HCT116 (cell line): Measurements from ENCODE around the gene NT5DC3. TPM values are rescaled to one million over a fixed set of nuclear protein-coding genes. Genes with fewer than 3 reads are reported as not detected.

Source experiments
- ATAC-seq: fragments of 200-7000 bp; cut with Tn5 transposase; 2 replicates; pipeline ENCODE4 v1.9.1; 2020; ENCODE audit warnings: mild to moderate bottlenecking, moderate library complexity
- BruUV-seq: library from RNA; stranded (reverse); fragments of 400-500 nt; replicated peaks from 2 replicates; lab custom pipeline; 2021; lab: Mats Ljungman, UMichigan
- CTCF ChIA-PET: fragments of 300-600 bp; sonication (Branson Sonifier 250); formaldehyde crosslinking; loops from one replicate; lab custom pipeline; 2021; ENCODE audit warnings: antibody characterized with exemption; lab: Charles Lee
- POLR2A ChIA-PET: fragments of 300-600, 350-600 bp; sonication (Branson Sonifier 250); formaldehyde crosslinking; loops from one replicate; lab custom pipeline; 2021; ENCODE audit warnings: antibody characterized with exemption; lab: Charles Lee
- RAD21 ChIA-PET, 2 experiments: fragments of 300-600 bp; sonication (Branson Sonifier 250); formaldehyde crosslinking; loops; one replicate each; lab custom pipeline; 2023; ENCODE audit warnings: low total read pairs in 2 of 2; ENCODE audit not compliant: uncharacterized antibody in 2 of 2, unreplicated experiment in 2 of 2, low non-redundant PET in 1 of 2; lab: Charles Lee
- DNase-seq: peaks from one replicate; pipeline ENCODE4 v3.0.0-alpha.2; 2010; ENCODE audit warnings: low read depth, low spot score
- H2AFZ ChIP-seq: fragments of 200-600 bp; shearing (Covaris generic), sonication (generic); 2 replicates; pipeline ENCODE4 v1.6.1; 2017; ENCODE audit warnings: low read depth, mixed run types, mixed read lengths, antibody characterized with exemption, low read length; ENCODE audit not compliant: poor library complexity, severe bottlenecking
- H3K27ac ChIP-seq: 2 replicates; pipeline ENCODE4 v1.5.1; 2012; ENCODE audit warnings: low read depth, low read length
- H3K27me3 ChIP-seq: fragments of 200-600 bp; sonication (generic); 2 replicates; pipeline ENCODE4 v1.6.1; 2016; ENCODE audit warnings: mixed run types, low read length, mixed read lengths; ENCODE audit not compliant: insufficient read depth
- H3K36me3 ChIP-seq, 2 experiments: fragments of 200-500 bp in 1 of 2; fragments of 200-600 bp in 1 of 2; sonication (Bioruptor generic) in 1 of 2; sonication (generic) in 1 of 2; 2 replicates each; pipeline versions ENCODE4 v1.5.1 to v1.6.1; 2014 to 2016; ENCODE audit warnings: low read length in 2 of 2, inconsistent platforms in 1 of 2, mixed read lengths in 1 of 2, mixed run types in 1 of 2; ENCODE audit not compliant: insufficient read depth in 2 of 2, control insufficient read depth in 1 of 2
- H3K4me1 ChIP-seq, 2 experiments: fragments of 200-600 bp in 1 of 2; sonication (generic) in 1 of 2; 2 replicates each; pipeline versions ENCODE4 v1.5.1 to v1.6.1; 2012 to 2017; ENCODE audit warnings: low read length in 2 of 2, inconsistent platforms in 1 of 2, mild to moderate bottlenecking in 1 of 2, mixed read lengths in 1 of 2, mixed run types in 1 of 2, moderate library complexity in 1 of 2; ENCODE audit not compliant: insufficient read depth in 2 of 2, control insufficient read depth in 1 of 2
- H3K4me2 ChIP-seq: fragments of 200-600 bp; sonication (generic); 2 replicates; pipeline ENCODE4 v1.6.1; 2017; ENCODE audit warnings: mixed run types, low read length, mixed read lengths
- H3K4me3 ChIP-seq, 2 experiments: fragments of 200-600 bp in 1 of 2; sonication (generic) in 1 of 2; replicated peaks in 1 of 2; 2 replicates each; pipeline ENCODE4 v1.5.1; 2011 to 2016; ENCODE audit warnings: low read length in 2 of 2, control low read depth in 1 of 2, low read depth in 1 of 2, mild to moderate bottlenecking in 1 of 2, mixed read lengths in 1 of 2, mixed run types in 1 of 2
- H3K79me2 ChIP-seq: fragments of 200-600 bp; sonication (generic); 2 replicates; pipeline ENCODE4 v1.6.1; 2017; ENCODE audit warnings: mild to moderate bottlenecking, mixed run types, low read length, moderate library complexity, mixed read lengths; ENCODE audit not compliant: insufficient read depth
- H3K9ac ChIP-seq: fragments of 200-600 bp; sonication (generic); 2 replicates; pipeline ENCODE4 v1.6.1; 2016; ENCODE audit warnings: low read length, mixed read lengths
- H3K9me2 ChIP-seq: fragments of 200-600 bp; sonication (generic), shearing (Covaris generic); 2 replicates; pipeline ENCODE4 v1.6.1; 2017; ENCODE audit warnings: mixed run types, mild to moderate bottlenecking, moderate library complexity; ENCODE audit not compliant: insufficient read depth
- H3K9me3 ChIP-seq, 2 experiments: fragments of 200-500 bp in 1 of 2; fragments of 200-600 bp in 1 of 2; sonication (Bioruptor generic) in 1 of 2; sonication (generic) in 1 of 2; 2 replicates each; pipeline ENCODE4 v1.6.1; 2014 to 2017; ENCODE audit warnings: low read length in 2 of 2, mixed read lengths in 2 of 2, inconsistent platforms in 1 of 2, low read depth in 1 of 2, mild to moderate bottlenecking in 1 of 2, mixed run types in 1 of 2, moderate library complexity in 1 of 2; ENCODE audit not compliant: control insufficient read depth in 1 of 2, insufficient read depth in 1 of 2
- H4K20me1 ChIP-seq: fragments of 200-600 bp; sonication (generic), shearing (Covaris generic); 2 replicates; pipeline ENCODE4 v1.6.1; 2017; ENCODE audit warnings: mixed run types, mild to moderate bottlenecking, moderate library complexity; ENCODE audit not compliant: insufficient read depth
- FOSL1 ChIP-seq: IDR thresholded peaks from 2 replicates; pipeline ENCODE4 v1.6.1; 2012; ENCODE audit warnings: low read depth
- POLR2AphosphoS5 ChIP-seq: IDR thresholded peaks from 2 replicates; pipeline ENCODE4 v1.6.1; 2011; ENCODE audit warnings: mild to moderate bottlenecking, low read depth, low read length, moderate library complexity
- intact Hi-C: fragments of 100-400 bp; cut with micrococcal nuclease; formaldehyde crosslinking; loops from 2 replicates; pipeline ENCODE4 v1.10.0; 2022
- total RNA-seq: library from RNA; stranded (reverse); gene quantifications from one replicate; pipeline ENCODE4 v1.2.1, GENCODE V29; 2021; ENCODE audit not compliant: unreplicated experiment
- TF ChIP-seq, protein P1 (sequence below): IDR thresholded peaks from 2 replicates; pipeline ENCODE4 v1.6.1; 2012

Gene NT5DC3
- total RNA-seq, 1 experiment from 2014 or later, result 18.7 TPM

DNA sequence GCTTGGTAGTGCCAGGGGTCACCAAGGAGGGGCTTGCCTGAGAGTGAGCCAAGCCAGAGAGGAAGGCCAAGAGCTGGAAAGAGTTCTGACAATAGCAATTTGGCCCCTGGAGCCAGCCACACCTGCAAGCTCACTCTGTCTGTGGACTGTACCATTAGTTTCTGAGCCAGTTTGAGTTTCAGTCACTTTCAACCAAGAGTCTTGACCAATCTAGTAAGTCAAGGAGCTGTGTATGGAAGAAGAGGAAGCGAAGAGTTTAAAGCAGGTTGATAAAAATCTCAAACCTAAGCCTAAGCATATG lies 38.5 kb downstream of the NT5DC3 start:
- Histone ChIP-seq H3K27me3 (no peaks in the 10 kb centered on the region), H4K20me1 (peaks cover 3% of the 10 kb centered on the region; the same call in 1 of the 2 replicates), H3K4me1 (peaks cover 67 to 72% of the 10 kb centered on the region in 2 experiments), H3K36me3 (no peaks in the 10 kb centered on the region; a peak in 1 of 4 replicates), H3K27ac (no peak overlapping the region), H3K4me3 (no peak overlapping the region), H3K9ac (no peak overlapping the region; the same call in 1 of the 2 replicates), H3K4me2 (peak overlapping the region; percentile 13), H3K9me3 (no peaks in the 10 kb centered on the region), H2AFZ (no peak overlapping the region), H3K79me2 (peaks cover 3% of the 10 kb centered on the region; the same call in 1 of the 2 replicates), H3K9me2 (no peaks in the 10 kb centered on the region)
- TF ChIP-seq POLR2AphosphoS5 (no peak), FOSL1 (0 out of 2 replicates have a peak, but pooled peaks have one; percentile 2)
- TF ChIP-seq, protein P1, sequence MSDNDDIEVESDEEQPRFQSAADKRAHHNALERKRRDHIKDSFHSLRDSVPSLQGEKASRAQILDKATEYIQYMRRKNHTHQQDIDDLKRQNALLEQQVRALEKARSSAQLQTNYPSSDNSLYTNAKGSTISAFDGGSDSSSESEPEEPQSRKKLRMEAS, result 0 out of 2 replicates have a peak, but pooled peaks have one; percentile 1
- RAD21 ChIA-PET, result interaction anchor here in 1 of 2 experiments (0.6 kb wide), 1 partner anchor 19 kb away, joined by 3 read pairs; no protein-coding TSS in a partner anchor
- DNase-seq, result no peak
- ATAC-seq, result no peak; the same call in 1 of the 2 replicates
- intact Hi-C loops, result no loop called here
- no TSS peak for BruUV-seq
- POLR2A ChIA-PET, result no interaction called here
- CTCF ChIA-PET, result no interaction called here

DNA sequence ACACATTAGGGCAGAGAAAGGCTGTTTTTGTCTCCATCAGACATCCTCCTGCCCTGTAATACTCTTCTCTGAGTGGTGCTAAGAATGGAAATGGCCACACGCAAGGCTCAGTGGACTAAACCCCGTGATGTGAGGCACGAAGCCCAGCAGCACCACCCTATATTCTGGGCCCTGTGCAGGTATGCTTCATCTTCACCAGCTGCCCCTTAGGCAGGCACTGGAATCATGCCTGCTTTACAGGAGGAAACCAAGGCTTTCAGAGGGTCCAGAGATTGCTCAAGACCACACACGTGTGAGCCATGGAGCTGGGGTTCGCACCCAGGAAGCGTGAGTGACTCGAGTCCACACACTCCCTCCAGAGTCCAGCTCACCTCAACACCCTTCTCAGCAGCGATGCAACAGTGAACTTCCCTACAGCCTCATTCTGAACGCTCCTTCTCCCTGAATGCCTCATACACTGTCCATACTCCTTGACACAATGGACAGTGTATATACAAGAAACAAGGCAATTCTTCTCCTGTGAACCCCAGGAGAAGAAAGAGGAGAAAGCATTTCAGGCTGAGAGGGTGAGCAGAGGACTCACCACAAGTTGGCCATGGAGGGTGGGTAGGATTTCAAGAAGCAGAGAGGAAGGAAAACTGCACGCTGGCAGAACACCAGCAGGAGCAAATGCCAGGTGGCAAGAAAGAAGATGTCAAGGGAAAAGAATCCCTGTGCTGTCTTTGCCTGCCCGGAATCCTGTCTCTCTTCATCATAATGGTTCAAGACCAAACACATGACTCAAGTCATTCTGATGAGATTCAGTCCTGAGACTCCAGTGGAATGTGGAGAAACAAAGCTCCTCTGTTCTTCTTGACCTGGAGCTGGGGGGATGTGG lies 39.1 kb downstream of the NT5DC3 start:
- no peak overlapping the region for H3K9ac ChIP-seq
- BruUV-seq, result no TSS peak
- no peak for TF ChIP-seq POLR2AphosphoS5
- 0 out of 2 replicates have a peak, but pooled peaks have one; percentile 6 for TF ChIP-seq FOSL1
- TF ChIP-seq, protein P1, result peak; percentile 17; the same call in 1 of the 2 replicates
- no peaks in the 10 kb centered on the region for H3K27me3 ChIP-seq
- H4K20me1 ChIP-seq, result peaks cover 3% of the 10 kb centered on the region; the same call in 1 of the 2 replicates
- ChIA-PET RAD21 (interaction anchor here in 1 of 2 experiments (0.6 kb wide), 1 partner anchor 18 kb away, joined by 3 read pairs; no protein-coding TSS in a partner anchor), CTCF (no interaction called here), POLR2A (interaction anchor here (0.7 kb wide), 1 partner anchor 870 kb away, joined by 3 read pairs; no protein-coding TSS in a partner anchor)
- H3K27ac ChIP-seq, result peak overlapping the region; percentile 9; the same call in 1 of the 2 replicates
- DNase-seq (peak; percentile 51), ATAC-seq (peak; percentile 63; the same call in 1 of the 2 replicates)
- H2AFZ ChIP-seq, result no peak overlapping the region
- no peaks in the 10 kb centered on the region for H3K9me2 ChIP-seq
- no peaks in the 10 kb centered on the region for H3K9me3 ChIP-seq
- intact Hi-C loops, result no loop called here
- H3K79me2 ChIP-seq, result peaks cover 3% of the 10 kb centered on the region; the same call in 1 of the 2 replicates
- peaks cover 61 to 66% of the 10 kb centered on the region in 2 experiments for H3K4me1 ChIP-seq
- H3K36me3 ChIP-seq, result no peaks in the 10 kb centered on the region; a peak in 2 of 4 replicates
- H3K4me3 ChIP-seq, result no peak overlapping the region
- peak overlapping the region; percentile 13 for H3K4me2 ChIP-seq
